Neutrophil (primary cell): ENCODE results near the gene MAP3K9.
"Not testable (repeated sequence)": the region's sequence is repeated elsewhere in the genome, so short reads cannot be mapped to it uniquely, and the experiment has no call there.

ENCODE experiments used
- H3K27ac ChIP-seq: fragments of 200-600 bp; sonication (generic); 2 replicates; pipeline ENCODE4 v1.5.1; 2016; ENCODE audit warnings: mild to moderate bottlenecking, moderate library complexity
- H3K27me3 ChIP-seq: fragments of 200-600 bp; sonication (generic); 2 replicates; pipeline ENCODE4 v1.6.0; 2016; ENCODE audit warnings: mild to moderate bottlenecking
- H3K36me3 ChIP-seq: fragments of 200-600 bp; sonication (generic); 2 replicates; pipeline ENCODE4 v1.5.1; 2017
- H3K4me1 ChIP-seq, 2 experiments: fragments of 200-600 bp in 1 of 2; sonication (generic) in 1 of 2; 1 replicate in 1 of 2; 2 replicates in 1 of 2; pipeline versions ENCODE4 v1.5.1 to v1.6.1; 2013 to 2016; ENCODE audit warnings: low read depth in 1 of 2, low read length in 1 of 2, mild to moderate bottlenecking in 1 of 2, moderate library complexity in 1 of 2; ENCODE audit not compliant: control insufficient read depth in 1 of 2, insufficient read depth in 1 of 2
- H3K4me3 ChIP-seq, 2 experiments: fragments of 200-600 bp in 1 of 2; sonication (generic) in 1 of 2; 1 replicate in 1 of 2; 2 replicates in 1 of 2; pipeline ENCODE4 v1.5.1; 2013 to 2016; ENCODE audit warnings: low read depth in 1 of 2, low read length in 1 of 2, mild to moderate bottlenecking in 1 of 2, moderate library complexity in 1 of 2
- H3K9me3 ChIP-seq: fragments of 200-600 bp; sonication (generic); 2 replicates; pipeline ENCODE4 v1.5.1; 2016
- CTCF ChIP-seq: fragments of 200-600 bp; sonication (generic); IDR thresholded peaks from 2 replicates; pipeline ENCODE4 v1.5.1; 2016; ENCODE audit warnings: antibody characterized with exemption

Gene MAP3K9

DNA sequence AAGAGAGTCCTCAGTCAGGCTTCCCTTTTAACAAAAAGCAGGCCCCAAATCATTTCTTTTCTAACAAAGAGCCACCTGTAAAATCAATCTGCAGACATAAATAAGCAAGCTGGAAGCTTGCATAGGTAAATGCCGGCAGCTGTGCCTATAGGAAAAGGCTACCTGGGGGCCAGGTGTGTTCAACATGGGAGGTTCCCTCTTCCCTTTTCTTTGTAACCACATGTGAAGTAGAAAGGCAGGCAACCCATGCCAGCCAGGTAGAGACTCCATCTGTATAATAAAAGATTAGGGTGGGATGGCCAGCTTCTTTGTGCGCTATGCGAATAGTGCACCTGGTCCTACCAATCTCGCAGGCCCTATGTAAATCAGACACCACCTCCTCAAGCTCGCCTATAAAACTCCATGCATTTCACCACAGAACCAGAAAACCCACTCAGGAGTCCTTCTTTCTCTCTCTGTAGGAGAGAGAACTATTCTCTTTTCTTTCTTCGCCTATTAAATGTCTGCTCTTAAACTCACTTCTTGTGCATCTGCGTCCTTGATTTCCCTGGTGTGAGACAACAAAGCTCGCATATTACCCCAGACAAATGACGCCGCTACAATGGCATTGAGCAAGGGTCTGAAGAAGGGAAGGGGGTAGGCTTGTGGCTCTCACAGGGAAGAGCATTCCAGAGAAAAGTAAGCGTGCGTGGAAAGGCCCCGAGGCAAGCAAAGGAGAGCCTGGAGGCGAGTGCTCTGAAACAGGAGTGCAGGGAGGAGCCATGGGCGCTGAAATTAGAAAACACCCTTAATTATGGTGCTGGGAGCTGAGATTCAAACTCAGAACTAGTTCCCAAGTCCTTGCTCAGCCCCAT is 100.4 kb downstream of the MAP3K9 start:
- no peak overlapping the region for H3K4me3 ChIP-seq
- no peaks in the 10 kb centered on the region for H3K36me3 ChIP-seq
- H3K27me3 ChIP-seq, result peaks cover 27% of the 10 kb centered on the region
- H3K27ac ChIP-seq, result no peak overlapping the region
- no peaks in the 10 kb centered on the region for H3K4me1 ChIP-seq
- H3K9me3 ChIP-seq, result no peaks in the 10 kb centered on the region
- TF ChIP-seq CTCF, result no peak

- no peak overlapping the region for H3K27ac ChIP-seq
- no peak overlapping the region for H3K4me3 ChIP-seq
- H3K9me3 ChIP-seq, result no peaks in the 10 kb centered on the region
- H3K4me1 ChIP-seq, result no peaks in the 10 kb centered on the region
- H3K36me3 ChIP-seq, result no peaks in the 10 kb centered on the region
- peaks cover 20% of the 10 kb centered on the region for H3K27me3 ChIP-seq
- TF ChIP-seq CTCF, result no peak
These were observed 101.9 kb downstream of the MAP3K9 start for GRCh38 chr14:70707138-70708038.

- no peaks in the 10 kb centered on the region for H3K36me3 ChIP-seq
- no peak for TF ChIP-seq CTCF
- H3K27ac ChIP-seq, result no peak overlapping the region
- H3K27me3 ChIP-seq, result peaks cover 16% of the 10 kb centered on the region
- H3K4me1 ChIP-seq, result no peaks in the 10 kb centered on the region
- H3K9me3 ChIP-seq, result no peaks in the 10 kb centered on the region
- H3K4me3 ChIP-seq, result no peak overlapping the region
These were observed 103.1 kb downstream of the MAP3K9 start for GRCh38 chr14:70706177-70706576.

DNA sequence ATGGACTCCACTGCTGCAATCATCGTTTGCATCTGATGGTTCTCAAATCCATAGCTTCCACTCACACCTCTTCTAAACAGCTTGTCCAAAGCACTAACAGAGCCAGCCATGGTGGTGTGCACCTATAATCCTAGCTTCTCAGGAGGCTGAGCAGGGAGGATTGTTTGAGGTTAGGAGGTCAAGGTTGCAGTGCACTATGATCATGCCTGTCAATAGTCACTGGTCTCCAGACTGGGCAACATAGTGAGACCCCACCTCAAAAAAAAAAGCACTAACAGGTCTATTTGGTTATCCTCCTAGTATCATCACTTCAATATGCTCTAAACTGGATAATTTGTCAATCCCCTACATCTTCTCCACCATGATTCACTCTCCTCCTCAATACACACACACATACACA is 104.4 kb downstream of the MAP3K9 start:
- H3K27me3 ChIP-seq, result peaks cover 16% of the 10 kb centered on the region
- no peak overlapping the region for H3K4me3 ChIP-seq
- no peaks in the 10 kb centered on the region for H3K9me3 ChIP-seq
- no peak for TF ChIP-seq CTCF
- H3K4me1 ChIP-seq, result no peaks in the 10 kb centered on the region
- H3K36me3 ChIP-seq, result no peaks in the 10 kb centered on the region
- no peak overlapping the region for H3K27ac ChIP-seq

GRCh38 chr14:70703621-70704168 is 105.6 kb downstream of the MAP3K9 start:
- H3K4me1 ChIP-seq, H3K9me3 ChIP-seq: not testable (repeated sequence)
- H3K27me3 ChIP-seq, result peaks cover 16% of the 10 kb centered on the region

More at GRCh38 chr14:70703621-70704168, 105.6 kb downstream of the MAP3K9 start:
- H3K36me3 ChIP-seq, H3K27ac ChIP-seq, H3K4me3 ChIP-seq: not testable (repeated sequence)
